GM19351 (cell line): ENCODE data around the gene HOXC10.

Experiments
- ATAC-seq: cut with Tn5 transposase; IDR thresholded peaks from one replicate; pipeline ENCODE4 v1.9.1; 2021; ENCODE audit warnings: mild to moderate bottlenecking, moderate library complexity; ENCODE audit not compliant: unreplicated experiment

Gene HOXC10

DNA sequence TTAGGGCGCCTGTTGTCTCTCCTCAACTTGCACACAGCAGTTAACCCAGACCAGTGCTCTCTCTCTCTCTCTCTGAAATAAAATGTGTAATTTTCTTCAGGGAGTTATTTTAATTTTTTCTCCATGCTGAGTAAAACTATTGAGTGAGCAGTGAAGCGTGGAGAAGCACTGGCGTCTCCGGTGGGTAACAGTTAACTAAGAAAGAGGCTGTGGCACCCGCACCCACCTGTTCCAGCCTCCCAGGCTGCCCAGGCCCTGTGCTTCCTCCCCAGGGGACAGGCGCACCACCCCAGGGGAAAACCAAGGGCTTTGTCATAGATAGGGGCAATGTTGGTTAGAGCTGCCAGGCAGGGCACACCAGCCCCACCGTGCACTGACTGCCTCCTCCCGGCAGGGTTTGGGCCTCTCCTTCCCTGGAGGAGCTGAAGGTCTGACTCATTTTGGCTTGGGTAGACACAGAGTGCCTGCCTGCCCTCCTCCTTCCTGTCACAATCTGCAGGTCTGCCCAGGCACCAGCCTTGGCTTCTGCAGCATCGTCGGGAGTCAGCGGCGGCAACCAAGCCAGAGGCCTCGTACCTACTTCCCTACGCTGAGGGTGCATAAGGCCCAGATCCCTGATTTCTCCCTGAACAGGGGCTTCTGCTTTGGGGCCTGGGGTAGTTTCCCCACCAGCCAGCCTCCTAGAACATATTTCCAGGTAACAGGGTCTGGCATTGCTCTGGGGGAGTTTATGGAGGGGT lies 51.8 kb downstream of the HOXC10 start:
- ATAC-seq = no peak

DNA sequence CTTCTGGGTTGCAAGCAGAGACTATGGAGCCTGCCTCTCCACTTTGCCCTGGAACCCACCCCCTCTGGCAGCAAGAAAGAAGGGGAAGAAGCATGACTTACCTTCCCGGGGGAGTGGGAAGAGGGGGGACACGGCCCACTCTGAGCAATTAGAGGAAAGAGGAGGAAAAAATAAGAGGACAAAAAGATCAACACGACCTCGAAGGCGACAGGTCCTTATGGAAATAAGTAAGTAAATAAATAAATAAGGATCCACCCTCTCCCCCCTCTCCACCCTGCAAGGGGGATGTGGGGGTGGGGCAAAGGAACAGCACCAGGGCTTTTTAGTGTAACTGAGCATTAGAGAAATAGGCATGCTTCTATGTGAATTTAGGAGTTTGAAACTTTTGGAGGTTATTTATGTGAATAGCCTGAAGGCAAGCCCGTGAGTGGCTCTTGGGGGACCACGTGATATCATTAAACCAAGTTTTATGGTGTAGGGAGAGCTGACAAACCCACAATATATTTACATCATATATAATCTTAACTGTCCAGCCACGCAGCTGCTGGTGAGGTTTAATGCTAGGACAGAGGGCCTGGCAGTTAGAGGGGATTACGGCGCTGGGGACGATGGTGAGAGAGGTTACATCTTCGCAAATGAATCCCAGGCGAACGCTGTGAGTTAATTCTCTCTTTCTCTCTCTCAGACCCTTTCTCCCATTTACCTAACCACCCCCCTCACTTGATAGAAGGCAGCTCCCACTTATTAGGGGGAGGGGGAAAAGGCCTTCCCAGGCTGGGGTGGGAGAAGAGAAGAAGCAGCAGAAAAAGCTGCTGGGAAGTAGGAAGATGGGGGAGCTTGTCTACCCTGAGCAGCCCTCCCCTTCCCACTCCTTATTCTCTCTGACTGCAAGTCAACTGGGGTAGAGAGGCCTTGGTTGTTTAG lies 52.7 kb downstream of the HOXC10 start:
- ATAC-seq = no peak

DNA sequence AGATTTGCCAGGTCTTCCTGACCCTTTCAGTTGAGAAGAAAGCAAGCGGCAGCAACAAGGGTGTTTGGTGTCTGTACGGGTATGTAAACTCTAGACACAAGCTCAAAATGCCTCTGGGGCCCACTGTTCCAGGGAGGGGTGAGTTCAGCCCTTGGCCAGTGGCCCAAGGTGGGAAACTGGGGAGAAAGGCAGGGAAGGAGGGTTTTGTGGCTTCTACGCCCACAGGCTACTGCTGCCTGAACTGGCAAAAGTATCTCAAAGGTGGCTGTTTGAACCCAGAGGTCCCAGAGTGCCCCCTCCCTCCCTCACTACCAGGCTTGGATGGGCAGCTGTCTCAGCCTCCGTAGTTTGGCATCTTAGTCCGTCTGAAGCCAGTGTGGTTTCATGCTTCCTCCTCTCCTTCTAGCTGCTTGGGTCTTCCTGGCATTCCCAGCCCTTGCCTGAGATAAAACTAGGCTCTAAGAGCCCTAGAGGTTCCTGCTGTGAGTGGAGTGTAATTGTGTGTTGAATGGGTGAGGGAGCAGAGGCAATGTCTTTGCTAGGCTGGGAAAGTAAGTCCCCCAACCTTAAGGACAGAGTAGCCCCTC lies 53.4 kb downstream of the HOXC10 start:
- no peak for ATAC-seq

DNA sequence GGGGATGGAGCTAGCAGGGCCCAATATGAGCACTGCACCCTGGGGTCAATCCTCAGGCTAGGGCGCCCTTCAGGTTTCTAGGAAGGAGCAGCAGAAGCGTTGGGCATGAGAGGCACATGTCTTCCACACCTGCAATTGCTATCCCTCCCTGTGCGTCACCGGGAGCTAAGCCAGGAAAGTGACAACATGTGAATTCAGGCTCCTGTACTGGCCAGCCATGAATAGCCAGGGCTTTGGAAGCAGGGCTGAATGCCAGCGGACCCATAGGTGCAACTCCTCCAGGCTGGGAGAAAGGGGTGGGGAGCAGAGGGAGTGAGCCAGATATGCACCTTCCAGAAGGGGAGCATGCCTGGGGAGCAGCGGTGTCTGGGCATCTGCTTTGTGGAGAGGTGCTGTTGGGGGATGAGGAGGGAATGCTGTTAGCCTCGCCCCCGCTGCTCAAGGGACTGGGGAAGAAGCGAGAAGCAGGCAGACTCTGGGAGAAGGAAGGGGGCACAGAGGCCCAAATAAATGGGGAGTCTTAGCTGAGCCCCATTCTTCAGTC lies 54.0 kb downstream of the HOXC10 start:
- ATAC-seq = no peak

DNA sequence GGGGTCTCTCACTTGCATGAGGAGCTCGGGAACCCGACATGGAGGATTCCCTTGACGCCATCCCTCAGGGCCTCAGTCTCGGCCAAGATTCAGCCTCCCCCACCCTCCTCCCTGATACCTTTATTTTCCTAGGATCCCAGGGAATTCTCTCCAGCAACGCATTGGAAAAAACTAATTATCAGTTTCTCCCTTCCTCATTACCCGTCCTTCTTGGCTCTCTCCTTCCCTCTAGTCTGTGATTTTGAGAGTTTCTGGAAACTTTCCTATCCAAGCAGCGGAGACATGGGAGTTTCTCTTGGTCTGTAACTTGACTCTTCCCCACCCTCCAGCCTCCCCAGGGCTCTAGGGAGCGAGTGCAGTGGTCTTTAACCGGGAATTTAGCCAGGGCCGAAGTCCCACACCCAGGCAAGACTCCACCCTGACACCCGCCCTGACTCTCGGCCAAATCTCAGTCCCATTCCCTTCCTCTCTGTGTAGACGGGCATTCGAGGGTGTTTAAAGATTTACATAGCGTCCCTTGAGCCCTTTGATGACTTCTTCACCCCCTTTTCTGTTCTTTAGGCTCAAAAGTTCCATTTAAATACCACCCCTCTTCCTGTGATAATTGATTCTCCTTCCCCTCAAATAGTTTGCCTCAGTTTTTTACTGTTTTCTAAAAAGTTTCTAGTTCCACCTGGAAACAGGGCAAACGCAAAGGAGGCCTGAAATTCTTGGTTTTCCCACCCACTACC lies 54.6 kb downstream of the HOXC10 start:
- no peak for ATAC-seq
